GM12892 (cell line): ENCODE results near the gene PDZRN3.

ENCODE experiments used
- POLR2A ChIP-seq: IDR thresholded peaks from 2 replicates; pipeline ENCODE4 v1.6.1; 2011; ENCODE audit warnings: low read depth, low read length, control low read depth
- POLR2AphosphoS5 ChIP-seq: IDR thresholded peaks from 2 replicates; pipeline ENCODE4 v1.6.1; 2011; ENCODE audit warnings: low read depth, low read length, control low read depth

DNA sequence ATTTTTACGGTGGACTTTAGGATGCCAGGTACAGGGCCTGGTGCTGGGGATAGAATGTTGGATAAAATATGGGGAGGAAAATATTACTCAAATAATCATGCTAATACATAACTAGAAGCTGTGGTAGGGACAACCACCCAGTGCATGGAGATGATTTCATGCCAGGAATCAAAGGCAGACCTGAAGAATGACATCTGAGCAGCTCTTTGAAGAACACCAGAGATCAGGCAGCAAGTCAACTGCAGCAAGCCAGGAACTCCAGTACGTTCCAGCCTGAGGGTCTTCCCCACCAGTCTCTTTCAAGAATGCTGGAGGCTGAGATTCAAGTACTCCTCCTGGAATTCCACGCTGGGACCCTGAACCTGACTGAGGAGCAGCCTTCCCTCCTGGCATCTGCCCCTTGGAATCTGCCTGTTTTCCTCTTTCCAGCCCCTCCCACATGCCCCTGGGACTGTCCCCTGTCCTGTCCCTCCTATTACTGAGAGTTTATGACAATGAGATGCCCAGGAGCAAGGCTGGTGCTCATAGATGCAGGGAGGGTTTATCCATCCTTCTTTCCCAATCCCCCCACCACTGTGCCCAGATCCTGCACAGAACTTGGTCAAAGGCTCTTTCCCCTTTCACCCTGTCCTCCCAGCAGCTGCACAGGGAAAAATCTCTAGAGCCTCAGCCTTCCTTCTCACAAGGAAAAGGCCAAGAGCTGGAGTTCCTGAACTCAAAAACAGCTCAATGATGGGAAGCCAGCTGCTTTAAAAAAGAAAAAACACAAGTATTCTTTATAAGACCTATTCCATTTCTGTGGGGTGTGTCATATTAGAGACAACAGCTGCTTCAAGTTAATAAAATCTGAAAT is 68.0 kb downstream of the PDZRN3 start:
- TF ChIP-seq POLR2A (no peak), POLR2AphosphoS5 (no peak)
